Mucosa of stomach (tissue), 1 donor: ENCODE data around the gene TIRAP.
A peak's percentile ranks its signal among the peaks of the same experiment; 100 is the strongest.

Experiments
- H3K27me3 ChIP-seq: one replicate; pipeline ENCODE4 v1.7.0; 2013; ENCODE audit warnings: mild to moderate bottlenecking, low read length; ENCODE audit not compliant: control insufficient read depth, insufficient read depth
- H3K36me3 ChIP-seq: one replicate; pipeline ENCODE4 v1.7.0; 2013; ENCODE audit warnings: low read length; ENCODE audit not compliant: control insufficient read depth, insufficient read depth
- H3K4me1 ChIP-seq: one replicate; pipeline ENCODE4 v1.7.0; 2013; ENCODE audit warnings: mild to moderate bottlenecking, low read length; ENCODE audit not compliant: control insufficient read depth, insufficient read depth
- H3K4me3 ChIP-seq: one replicate; pipeline ENCODE4 v1.7.0; 2013; ENCODE audit warnings: low read length
- H3K9ac ChIP-seq: one replicate; pipeline ENCODE4 v1.7.0; 2013; ENCODE audit warnings: mild to moderate bottlenecking, low read length, moderate library complexity
- H3K9me3 ChIP-seq: one replicate; pipeline ENCODE4 v1.7.0; 2013; ENCODE audit warnings: mild to moderate bottlenecking, low read length, moderate library complexity; ENCODE audit not compliant: control insufficient read depth
- donor health status: Pancreatic carcinoma.

The TIRAP gene

DNA sequence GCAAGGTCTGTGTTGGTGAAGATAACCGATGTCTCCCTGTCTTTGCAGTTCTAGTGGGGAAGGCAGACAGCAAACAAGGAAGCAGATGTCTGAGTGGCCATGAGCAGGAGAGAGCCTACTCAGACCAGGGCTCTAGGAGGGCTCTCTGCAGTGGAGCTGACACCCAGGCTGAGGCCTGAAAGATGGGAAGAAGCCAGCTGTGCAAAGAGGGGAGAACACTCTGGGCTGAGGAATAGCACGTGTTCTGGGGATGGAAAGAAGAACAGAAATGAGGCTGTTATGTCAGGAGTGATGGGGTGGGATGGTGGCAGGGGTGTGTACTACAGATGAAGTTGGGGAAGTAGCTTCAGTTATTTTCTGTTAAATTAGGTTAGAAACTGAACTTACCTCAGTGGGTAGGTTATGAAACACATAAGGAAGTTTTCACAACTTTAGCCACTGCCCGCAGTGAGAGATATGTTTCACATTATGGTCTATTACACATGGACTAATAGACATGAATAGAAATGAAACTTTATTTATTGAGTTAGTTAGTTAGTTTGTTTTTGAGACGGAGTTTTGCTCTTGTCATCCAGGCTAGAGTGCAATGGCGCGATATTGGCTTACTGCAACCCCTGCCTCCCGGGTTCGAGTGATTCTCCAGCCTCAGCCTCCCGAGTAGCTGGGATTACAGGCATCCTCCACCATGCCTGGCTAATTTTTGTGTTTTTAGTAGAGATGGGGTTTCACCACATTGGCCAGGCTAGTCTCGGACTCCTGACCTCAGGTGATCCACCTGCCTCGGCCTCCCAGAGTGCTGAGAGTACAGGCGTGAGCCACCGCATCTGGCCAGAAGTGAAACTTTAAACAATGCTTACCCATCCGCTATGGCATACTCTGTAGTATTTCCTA lies 28.8 kb downstream of the TIRAP start:
- no peaks in the 10 kb centered on the region for H3K9me3 ChIP-seq
- no peak overlapping the region for H3K9ac ChIP-seq
- peaks cover 19% of the 10 kb centered on the region for H3K4me1 ChIP-seq
- no peak overlapping the region for H3K4me3 ChIP-seq
- no peaks in the 10 kb centered on the region for H3K27me3 ChIP-seq
- no peaks in the 10 kb centered on the region for H3K36me3 ChIP-seq

DNA sequence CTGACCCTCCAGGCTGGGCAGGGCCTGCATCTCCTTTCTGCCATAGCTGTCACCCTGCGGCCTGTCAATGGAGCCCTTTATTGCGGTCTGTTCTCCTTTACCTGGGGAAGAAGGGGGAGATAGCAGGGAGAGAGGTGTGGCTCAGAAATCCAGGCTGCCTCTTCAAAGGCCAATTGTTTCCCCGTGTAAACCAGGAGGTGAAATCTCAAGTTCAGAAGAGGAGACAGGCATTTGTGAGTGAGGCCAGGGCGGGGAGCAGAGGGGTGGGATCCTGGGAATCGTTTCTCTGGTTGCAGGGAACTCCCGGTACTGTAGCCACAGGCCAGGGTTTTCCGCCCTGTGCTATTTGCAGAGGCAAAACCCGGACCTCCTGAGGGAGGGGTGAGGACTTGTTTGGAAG lies 30.1 kb downstream of the TIRAP start:
- no peaks in the 10 kb centered on the region for H3K36me3 ChIP-seq
- H3K27me3 ChIP-seq: no peaks in the 10 kb centered on the region
- H3K4me3 ChIP-seq: no peak overlapping the region
- no peaks in the 10 kb centered on the region for H3K9me3 ChIP-seq
- H3K4me1 ChIP-seq: peaks cover 27% of the 10 kb centered on the region
- H3K9ac ChIP-seq: no peak overlapping the region

DNA sequence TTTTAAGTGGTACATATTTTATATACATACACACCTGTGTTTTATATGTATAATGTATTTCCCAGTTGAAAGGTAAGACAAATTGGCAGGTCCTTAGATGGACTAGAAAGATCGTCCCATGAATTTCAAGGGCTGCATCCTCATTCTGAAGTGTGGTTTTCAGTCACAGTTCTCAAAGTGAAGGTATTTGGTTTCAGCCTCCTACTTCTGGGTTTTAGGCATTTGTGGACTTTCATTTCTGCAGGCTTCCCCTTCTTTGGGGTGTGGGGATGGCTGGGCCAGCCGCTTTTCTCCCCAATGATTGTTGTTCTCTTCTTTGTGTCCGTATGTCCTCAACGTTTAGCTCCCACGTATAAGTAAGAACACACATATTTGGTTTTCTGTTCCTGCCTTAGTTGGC lies 30.9 kb downstream of the TIRAP start:
- H3K36me3 ChIP-seq: no peaks in the 10 kb centered on the region
- H3K4me3 ChIP-seq: no peak overlapping the region
- no peaks in the 10 kb centered on the region for H3K27me3 ChIP-seq
- H3K9ac ChIP-seq: no peak overlapping the region
- no peaks in the 10 kb centered on the region for H3K9me3 ChIP-seq
- H3K4me1 ChIP-seq: peaks cover 32% of the 10 kb centered on the region

DNA sequence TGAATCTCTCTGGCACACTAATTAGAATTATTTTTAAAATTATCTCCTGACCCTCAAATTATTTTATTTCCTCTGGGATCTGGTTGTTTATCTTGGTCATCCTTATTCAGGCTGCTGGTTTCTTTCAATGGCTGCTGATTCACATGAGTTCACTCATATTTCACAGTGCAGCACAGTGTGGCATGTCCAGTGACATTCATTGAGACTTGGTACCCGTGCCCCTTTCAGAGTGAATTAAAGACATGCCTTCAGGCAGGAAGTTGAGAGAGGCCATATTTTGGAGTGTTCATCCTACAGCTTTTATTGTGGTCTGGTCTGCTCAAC lies 34.5 kb downstream of the TIRAP start:
- Histone ChIP-seq H3K4me1 (peaks cover 25% of the 10 kb centered on the region), H3K9me3 (no peaks in the 10 kb centered on the region), H3K27me3 (no peaks in the 10 kb centered on the region), H3K4me3 (no peak overlapping the region), H3K9ac (no peak overlapping the region), H3K36me3 (no peaks in the 10 kb centered on the region)

GRCh38 chr11:126317756-126318573 lies 35.1 kb downstream of the TIRAP start:
- Histone ChIP-seq H3K4me1 (peaks cover 19% of the 10 kb centered on the region), H3K9ac (peak overlapping the region; percentile 38), H3K4me3 (no peak overlapping the region), H3K9me3 (no peaks in the 10 kb centered on the region), H3K36me3 (no peaks in the 10 kb centered on the region), H3K27me3 (no peaks in the 10 kb centered on the region)

DNA sequence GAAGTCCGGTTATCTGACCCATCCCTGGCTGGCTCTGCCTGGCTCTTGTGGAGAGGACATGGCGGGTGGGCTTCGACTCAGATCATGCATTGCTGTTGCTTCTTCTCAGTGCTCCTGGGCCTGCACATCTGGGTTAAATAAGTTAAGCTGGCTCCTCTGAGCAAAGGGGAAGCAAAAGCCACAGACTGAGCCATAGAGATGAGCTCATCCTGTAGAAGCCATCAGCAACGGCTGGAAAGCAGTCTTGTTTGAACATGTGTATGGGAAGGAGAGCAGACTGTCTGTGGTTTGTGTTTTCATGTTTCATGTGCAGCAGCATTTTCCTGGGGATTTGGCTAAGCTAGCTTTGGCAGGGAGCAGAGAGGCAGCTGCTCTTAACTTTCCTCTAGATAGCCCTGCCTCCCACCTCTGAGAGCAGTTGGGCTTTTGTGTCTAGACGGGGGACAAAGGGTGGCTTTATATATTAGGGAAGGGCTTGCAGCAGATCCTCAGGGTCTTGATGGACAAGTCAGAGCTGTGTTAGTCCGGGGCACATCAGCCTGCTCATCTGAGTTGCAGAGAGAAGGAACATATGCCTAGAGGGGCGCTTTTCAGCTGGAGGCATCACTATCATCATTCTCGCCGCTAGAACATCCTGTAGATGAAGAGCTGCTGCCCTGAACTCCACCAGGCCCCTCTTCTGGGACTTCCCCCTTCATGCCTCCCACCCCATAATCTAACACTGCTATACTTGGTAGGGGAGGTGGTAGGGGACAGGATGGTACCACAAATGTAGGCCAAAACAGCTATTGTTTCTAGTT lies 35.9 kb downstream of the TIRAP start:
- Histone ChIP-seq H3K9ac (no peak overlapping the region), H3K27me3 (no peaks in the 10 kb centered on the region), H3K4me1 (peaks cover 12% of the 10 kb centered on the region), H3K4me3 (no peak overlapping the region), H3K9me3 (no peaks in the 10 kb centered on the region), H3K36me3 (no peaks in the 10 kb centered on the region)

DNA sequence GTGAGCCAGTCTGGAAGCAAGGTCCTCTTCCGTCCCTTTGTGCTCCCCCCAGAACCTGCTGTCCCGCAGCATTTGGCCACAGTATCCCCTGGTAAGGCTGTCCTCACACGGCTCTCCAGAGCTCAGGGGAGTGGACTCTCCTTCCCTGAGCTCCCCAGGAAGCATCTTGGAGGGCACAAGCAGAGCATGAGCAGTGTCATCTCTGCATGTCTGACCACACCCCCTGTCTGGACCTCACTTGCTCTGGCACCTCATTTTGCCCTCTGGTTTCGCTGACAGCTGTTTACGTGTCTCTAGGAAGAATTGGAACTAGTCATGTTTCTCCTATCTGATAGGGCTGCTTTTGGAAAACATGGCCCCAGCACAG lies 36.5 kb downstream of the TIRAP start:
- H3K27me3 ChIP-seq: no peaks in the 10 kb centered on the region
- H3K4me3 ChIP-seq: no peak overlapping the region
- no peak overlapping the region for H3K9ac ChIP-seq

DNA sequence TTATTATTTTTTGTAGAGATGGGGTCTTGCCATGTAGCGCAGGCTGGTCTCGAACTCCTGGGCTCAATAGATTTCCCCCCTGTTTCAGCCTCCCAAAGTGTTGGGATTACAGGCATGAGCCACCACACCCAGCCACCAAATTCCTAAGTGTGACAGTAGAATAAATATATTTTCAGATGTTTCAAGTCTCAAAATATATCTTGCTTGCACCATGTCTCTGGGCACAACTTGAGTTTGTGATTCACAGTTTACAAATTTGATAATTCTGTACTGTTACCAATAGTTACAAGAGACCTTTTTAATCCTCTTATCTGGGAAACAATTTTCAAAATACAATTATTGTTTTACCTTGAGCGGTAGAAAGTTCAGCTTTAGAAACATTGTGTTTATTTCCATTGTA lies 40.1 kb downstream of the TIRAP start:
- no peaks in the 10 kb centered on the region for H3K9me3 ChIP-seq
- no peak overlapping the region for H3K9ac ChIP-seq
- no peaks in the 10 kb centered on the region for H3K27me3 ChIP-seq
- H3K4me3 ChIP-seq: no peak overlapping the region
- peaks cover 5% of the 10 kb centered on the region for H3K4me1 ChIP-seq
- H3K36me3 ChIP-seq: no peaks in the 10 kb centered on the region

More for the DNA sequence above, 36.5 kb downstream of the TIRAP start:
- H3K4me1 ChIP-seq: peaks cover 12% of the 10 kb centered on the region
- no peaks in the 10 kb centered on the region for H3K36me3 ChIP-seq
- H3K9me3 ChIP-seq: no peaks in the 10 kb centered on the region

DNA sequence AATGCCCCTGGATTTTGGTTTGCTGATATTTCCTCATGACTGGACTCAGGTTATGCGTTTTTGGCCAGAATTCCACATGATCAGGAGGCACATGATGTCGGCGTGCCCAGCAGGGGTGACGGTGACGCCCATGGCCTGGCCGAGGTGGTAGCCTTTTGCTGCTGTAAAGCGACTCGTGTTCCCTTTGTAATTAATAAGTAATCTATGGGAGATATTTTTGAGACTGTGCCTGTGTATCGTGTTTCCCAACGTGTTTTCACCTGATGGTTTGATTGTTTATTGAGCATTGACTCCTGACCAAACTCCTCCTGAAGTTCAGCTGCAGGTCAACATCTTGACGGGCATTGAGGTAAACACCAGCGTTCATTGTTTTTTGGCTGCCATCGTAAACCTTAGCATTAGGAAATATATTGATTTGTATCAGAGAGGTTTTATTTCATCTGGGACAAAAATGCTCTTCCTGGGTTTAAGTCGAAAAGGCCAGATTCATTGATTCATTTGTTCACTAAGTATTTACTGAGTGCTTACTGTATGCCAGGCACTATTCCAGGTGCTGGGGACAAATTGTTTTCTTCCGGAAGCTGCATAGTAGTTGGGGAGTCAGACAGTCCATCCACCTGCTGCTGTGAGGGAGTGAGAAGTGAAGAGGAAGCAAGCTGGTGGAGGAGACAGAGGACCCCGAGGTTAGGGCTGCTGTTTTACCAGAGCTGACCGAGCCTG lies 44.5 kb downstream of the TIRAP start:
- Histone ChIP-seq H3K27me3 (no peaks in the 10 kb centered on the region), H3K36me3 (no peaks in the 10 kb centered on the region), H3K9ac (no peak overlapping the region), H3K4me1 (no peaks in the 10 kb centered on the region), H3K4me3 (no peak overlapping the region), H3K9me3 (no peaks in the 10 kb centered on the region)

DNA sequence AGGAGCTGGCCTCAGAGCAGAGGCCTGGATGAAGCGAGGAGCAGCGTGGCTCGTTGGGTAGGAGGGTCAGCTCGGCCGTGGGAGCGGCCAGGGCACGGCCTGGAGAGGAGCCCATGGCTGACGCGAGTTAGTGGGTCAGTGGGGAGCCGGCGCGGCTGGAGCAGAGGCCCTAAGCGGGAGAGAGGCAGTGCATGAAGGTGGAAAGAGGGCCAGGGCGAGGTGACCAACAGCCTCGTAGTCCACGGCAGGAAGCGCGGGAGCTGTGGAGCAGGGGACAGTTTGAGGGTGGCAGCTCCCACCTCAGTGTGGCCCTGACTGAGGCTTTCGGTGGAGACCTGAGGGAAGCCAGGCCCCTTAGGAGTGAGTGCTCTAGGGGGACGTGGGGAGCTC lies 45.1 kb downstream of the TIRAP start:
- Histone ChIP-seq H3K36me3 (no peaks in the 10 kb centered on the region), H3K4me3 (no peak overlapping the region), H3K9ac (no peak overlapping the region), H3K9me3 (no peaks in the 10 kb centered on the region), H3K27me3 (no peaks in the 10 kb centered on the region), H3K4me1 (no peaks in the 10 kb centered on the region)

- Histone ChIP-seq H3K4me3 (no peak overlapping the region), H3K36me3 (no peaks in the 10 kb centered on the region), H3K9ac (no peak overlapping the region), H3K27me3 (no peaks in the 10 kb centered on the region), H3K4me1 (no peaks in the 10 kb centered on the region), H3K9me3 (no peaks in the 10 kb centered on the region)
Measured at GRCh38 chr11:126328444-126328843, 45.6 kb downstream of the TIRAP start.
